Fibroblast of skin of abdomen (primary cell): ENCODE results near the gene KIAA1210.
A peak's percentile ranks its signal among the peaks of the same experiment; 100 is the strongest.

Experiments
- DNase-seq: peaks from one replicate; pipeline ENCODE4 v3.0.0-alpha.2; 2013

KIAA1210 gene

GRCh38 chrX:119090627-119091026, 37.0 kb downstream of the KIAA1210 start:
- DNase-seq = no peak

GRCh38 chrX:119089619-119090018, 38.0 kb downstream of the KIAA1210 start:
- DNase-seq = no peak

- no peak for DNase-seq
Observed at GRCh38 chrX:119087121-119087520, 40.5 kb downstream of the KIAA1210 start.

- no peak for DNase-seq
Observed at GRCh38 chrX:119084766-119085165, 42.8 kb downstream of the KIAA1210 start.

GRCh38 chrX:119082278-119082677, 45.3 kb downstream of the KIAA1210 start:
- DNase-seq = no peak

GRCh38 chrX:119075270-119076025, 52.2 kb downstream of the KIAA1210 start:
- no peak for DNase-seq

GRCh38 chrX:119073911-119074310, 53.7 kb downstream of the KIAA1210 start:
- no peak for DNase-seq

GRCh38 chrX:119073200-119073905, 54.3 kb downstream of the KIAA1210 start:
- DNase-seq = no peak

- DNase-seq = no peak
Observed at GRCh38 chrX:119072744-119073143, 54.9 kb downstream of the KIAA1210 start, which contains the start of gene CT47C1. Gene CT47C1, plus strand, starts transcription at chrX:119072993. Its CDS starts 233 bp downstream, at chrX:119073226.

GRCh38 chrX:119071381-119071780, 56.2 kb downstream of the KIAA1210 start:
- no peak for DNase-seq

- DNase-seq = no peak
Observed at GRCh38 chrX:119069762-119070161, 57.9 kb downstream of the KIAA1210 start.

- no peak for DNase-seq
Observed at GRCh38 chrX:119069128-119069527, 58.5 kb downstream of the KIAA1210 start.

GRCh38 chrX:119067023-119067739, 60.4 kb downstream of the KIAA1210 start:
- DNase-seq = peak; percentile 34

- DNase-seq = no peak
Observed at GRCh38 chrX:119063428-119063827, 64.2 kb downstream of the KIAA1210 start.

GRCh38 chrX:119062750-119063374, 64.8 kb downstream of the KIAA1210 start:
- peak; percentile 18 for DNase-seq

- DNase-seq = no peak
Observed at GRCh38 chrX:119055687-119056086, 71.9 kb downstream of the KIAA1210 start.

GRCh38 chrX:119045884-119046283, 81.7 kb downstream of the KIAA1210 start:
- DNase-seq = no peak

- no peak for DNase-seq
Observed at GRCh38 chrX:119042996-119043395, 84.6 kb downstream of the KIAA1210 start.

- DNase-seq = no peak
Observed at GRCh38 chrX:119042040-119042439, 85.6 kb downstream of the KIAA1210 start.

- DNase-seq = peak; percentile 48
Observed at GRCh38 chrX:119041175-119041574, 86.4 kb downstream of the KIAA1210 start.

- DNase-seq = no peak
Observed at GRCh38 chrX:119040432-119040831, 87.2 kb downstream of the KIAA1210 start.

- no peak for DNase-seq
Observed at GRCh38 chrX:119036107-119037029, 91.2 kb downstream of the KIAA1210 start.
